Adipose tissue (tissue), 3 donors: ENCODE results near the gene UFSP2. TPM values are rescaled to one million over a fixed set of nuclear protein-coding genes. Genes with fewer than 3 reads are reported as not detected.

Experiments
- H3K27ac ChIP-seq: one replicate; pipeline ENCODE4 v1.5.1; 2013; ENCODE audit warnings: low read depth, low read length
- WGBS, 3 donors: extraction: QIAGEN DNeasy Blood & Tissue Kit; methylation state at CpG; one replicate each; pipeline ENCODE4 v1.1.7; 2013; 5-methylcytosine and 5-hydroxymethylcytosine counted together
- polyA plus RNA-seq, 3 donors: library from polyadenylated mRNA; stranded (reverse); fragments of 200-250 nt; gene quantifications; one replicate each; pipeline ENCODE4 v1.2.3, GENCODE V29; 2013
- donor health status: healthy with polysubstance abuse.
- donor health status: Bipolar disorder and iron deficiency.
- donor health status: healthy.

UFSP2 gene, protein sequence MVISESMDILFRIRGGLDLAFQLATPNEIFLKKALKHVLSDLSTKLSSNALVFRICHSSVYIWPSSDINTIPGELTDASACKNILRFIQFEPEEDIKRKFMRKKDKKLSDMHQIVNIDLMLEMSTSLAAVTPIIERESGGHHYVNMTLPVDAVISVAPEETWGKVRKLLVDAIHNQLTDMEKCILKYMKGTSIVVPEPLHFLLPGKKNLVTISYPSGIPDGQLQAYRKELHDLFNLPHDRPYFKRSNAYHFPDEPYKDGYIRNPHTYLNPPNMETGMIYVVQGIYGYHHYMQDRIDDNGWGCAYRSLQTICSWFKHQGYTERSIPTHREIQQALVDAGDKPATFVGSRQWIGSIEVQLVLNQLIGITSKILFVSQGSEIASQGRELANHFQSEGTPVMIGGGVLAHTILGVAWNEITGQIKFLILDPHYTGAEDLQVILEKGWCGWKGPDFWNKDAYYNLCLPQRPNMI
- polyA plus RNA-seq, result 10 to 100 TPM; 18.2 to 36.2 (median 25.7) TPM

DNA sequence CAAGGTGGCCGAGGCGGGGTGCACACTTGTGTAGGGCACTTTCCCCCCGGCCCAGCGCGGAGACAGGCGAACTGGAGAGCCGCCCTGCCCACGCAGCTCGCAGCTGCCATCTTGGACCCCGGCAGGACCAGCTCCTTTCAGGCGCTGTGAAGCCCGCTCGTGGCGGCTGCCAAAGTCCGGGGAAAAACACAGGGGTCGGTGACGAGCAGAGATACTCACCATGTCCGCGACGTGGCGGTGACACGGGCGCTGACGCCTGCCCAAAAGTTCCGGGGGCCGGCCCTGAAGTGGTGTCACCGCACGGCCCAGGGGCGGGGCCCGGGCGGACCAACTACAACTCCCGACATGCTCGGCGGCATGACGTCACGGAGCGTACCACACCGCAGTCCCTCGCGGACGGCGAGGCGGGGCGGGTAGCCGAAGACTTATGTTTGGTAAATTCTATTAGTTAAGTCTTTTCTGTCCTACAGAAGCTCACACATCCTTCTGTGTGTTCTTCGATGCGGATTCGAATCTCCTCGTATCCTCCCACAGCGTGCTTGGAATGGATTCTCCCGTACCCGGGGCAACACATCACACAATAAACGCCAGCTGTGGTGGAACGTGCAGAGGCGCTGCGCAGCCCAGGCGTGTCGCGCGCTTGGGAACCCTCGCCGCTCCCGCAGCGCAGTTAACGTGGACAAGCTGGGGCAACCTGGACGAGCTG lies at the start of gene UFSP2:
Gene UFSP2 (minus strand): TSS at position 318 of the 706 bp plus-strand sequence. CDS start 96 bp downstream, at position 222.
- peak within 1 kb of the TSS; percentile 9 for H3K27ac ChIP-seq
- WGBS, 3 donors, result 0% methylated on average over 66 of the region's 66 CpGs

DNA sequence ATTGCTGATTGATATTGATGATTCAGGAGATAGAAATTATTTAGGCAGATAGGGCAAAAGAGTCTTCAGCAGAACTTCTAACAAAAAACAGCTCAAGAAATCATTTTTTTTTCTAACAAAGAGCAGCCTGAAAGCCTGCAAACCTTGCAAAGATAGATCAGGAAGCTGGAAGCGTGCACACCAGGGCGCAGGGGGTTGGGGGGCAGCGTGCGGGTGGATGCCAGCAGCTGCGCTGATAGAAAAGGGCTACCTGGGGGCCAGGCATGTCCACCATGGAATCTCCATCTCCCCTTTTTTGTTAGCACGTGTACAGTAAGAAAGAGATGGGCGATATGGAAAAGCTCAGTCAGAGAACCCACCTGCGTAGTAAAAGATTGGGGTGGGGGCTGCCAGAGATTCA lies 47.5 kb upstream of the UFSP2 start:
- WGBS, 3 donors, result 92 to 98% (median 96%) methylated on average over 8 of the region's 8 CpGs
- no peak overlapping the region for H3K27ac ChIP-seq

DNA sequence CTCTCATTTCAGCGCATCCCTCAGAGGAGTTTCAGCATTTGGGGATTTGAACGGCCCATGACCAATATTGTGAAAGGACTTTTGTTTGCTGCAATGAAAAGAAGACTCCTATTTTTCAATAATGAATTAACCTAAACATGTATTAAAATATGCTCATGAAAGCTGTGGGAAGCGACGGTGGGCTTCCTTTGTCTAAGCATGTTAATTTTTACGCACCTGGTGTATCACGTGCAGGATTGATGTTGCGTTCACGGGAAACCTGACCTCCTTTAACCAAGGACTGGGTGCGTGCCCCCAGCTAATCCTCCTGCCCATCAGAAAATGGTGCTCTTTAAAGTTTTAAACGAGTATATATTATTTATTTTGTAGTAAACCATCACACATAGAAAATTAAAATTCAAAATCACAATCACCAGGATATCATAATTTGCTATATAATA lies 46.4 kb upstream of the UFSP2 start:
- no peak overlapping the region for H3K27ac ChIP-seq
- WGBS, 3 donors, result 29 to 55% (median 35%) methylated on average over 10 of the region's 10 CpGs

DNA sequence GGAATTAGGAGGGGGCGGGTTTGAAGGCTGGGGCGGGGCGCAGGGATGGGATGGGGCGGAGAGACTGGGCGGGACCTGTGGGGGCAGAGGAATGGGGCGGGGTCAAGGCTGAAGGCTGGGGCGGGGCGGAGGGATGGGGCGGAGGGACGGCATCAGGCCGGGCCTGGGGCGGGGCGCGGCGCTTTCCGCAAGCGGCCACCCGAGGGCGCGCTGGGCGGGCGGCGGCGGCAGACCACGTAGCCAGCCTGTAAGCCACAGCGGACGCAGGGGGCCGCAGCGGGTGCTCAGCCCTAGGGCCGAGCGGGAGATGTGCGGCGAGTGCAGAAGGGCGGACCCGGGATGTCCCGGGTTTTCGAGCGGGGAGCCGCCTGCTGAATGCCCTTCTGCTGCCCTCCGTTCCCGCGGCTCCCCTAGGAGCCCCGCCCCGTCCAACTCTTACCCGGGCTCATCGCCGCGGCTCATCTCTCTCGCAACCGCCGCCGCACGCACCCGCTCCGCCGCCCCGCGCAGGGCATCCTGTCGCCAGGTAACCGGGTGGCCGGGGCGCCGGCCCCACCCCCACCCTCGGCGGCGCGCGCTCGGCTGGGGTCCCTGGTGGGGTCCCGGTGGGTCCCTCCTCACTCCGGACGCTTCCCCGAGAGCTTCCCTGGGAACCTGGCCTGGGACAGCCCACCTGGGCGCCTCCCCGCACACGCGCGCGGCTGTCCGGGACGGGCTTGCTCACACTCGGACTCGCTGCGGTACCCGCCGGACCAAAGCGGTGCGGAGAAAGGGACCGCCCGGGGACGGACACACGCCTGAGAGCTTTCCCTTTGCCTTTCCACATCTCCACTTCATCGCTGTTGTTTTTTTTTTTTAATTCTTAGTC lies 45.7 kb upstream of the UFSP2 start, which contains the start of gene CCDC110:
Gene CCDC110 (minus strand): TSS at position 499 of the 868 bp plus-strand sequence. CDS start 50 bp downstream, at position 449.
- WGBS, 3 donors, result 0 to 1% (median 1%) methylated on average over 73 to 93 of the region's 93 CpGs

DNA sequence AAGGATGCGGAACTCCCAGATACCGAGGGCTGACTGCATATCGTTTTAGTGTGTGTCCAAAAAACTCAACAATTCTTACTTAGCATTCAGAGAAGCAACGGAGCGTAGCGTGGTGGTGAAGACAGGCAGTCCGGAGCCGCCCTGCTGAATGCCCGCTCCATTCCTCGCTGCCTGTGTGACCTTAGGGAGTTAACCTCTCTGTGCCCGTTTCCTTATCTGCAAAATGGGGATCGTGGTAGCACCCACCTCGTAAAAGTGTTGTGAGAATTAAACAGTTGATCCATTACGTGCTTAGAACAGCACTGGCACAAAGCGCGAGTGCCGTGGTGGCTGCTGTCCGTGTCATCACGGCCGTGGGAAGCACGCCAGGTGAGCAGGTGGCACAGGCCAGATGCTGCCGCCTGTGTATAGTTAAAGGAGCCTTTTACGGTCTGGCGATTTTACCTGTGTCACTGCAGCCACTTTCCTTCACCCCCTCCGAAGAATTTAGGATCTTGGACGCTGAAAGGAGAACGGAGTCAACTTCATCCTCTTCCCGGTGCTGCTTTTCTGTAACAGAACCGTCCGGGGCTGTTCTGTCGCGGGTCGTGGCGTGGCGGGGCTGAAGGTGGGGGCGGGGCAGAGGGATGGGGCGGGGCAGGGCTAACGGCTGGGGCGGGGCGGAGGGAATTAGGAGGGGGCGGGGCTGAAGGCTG lies 44.9 kb upstream of the UFSP2 start:
- H3K27ac ChIP-seq, result no peak overlapping the region
- 3 to 4% (median 3%) methylated on average over 38 to 41 of the region's 41 CpGs for WGBS, 3 donors

More for the DNA sequence above, 45.7 kb upstream of the UFSP2 start, which contains the start of gene CCDC110:
- H3K27ac ChIP-seq, result no peak within 1 kb of the TSS

DNA sequence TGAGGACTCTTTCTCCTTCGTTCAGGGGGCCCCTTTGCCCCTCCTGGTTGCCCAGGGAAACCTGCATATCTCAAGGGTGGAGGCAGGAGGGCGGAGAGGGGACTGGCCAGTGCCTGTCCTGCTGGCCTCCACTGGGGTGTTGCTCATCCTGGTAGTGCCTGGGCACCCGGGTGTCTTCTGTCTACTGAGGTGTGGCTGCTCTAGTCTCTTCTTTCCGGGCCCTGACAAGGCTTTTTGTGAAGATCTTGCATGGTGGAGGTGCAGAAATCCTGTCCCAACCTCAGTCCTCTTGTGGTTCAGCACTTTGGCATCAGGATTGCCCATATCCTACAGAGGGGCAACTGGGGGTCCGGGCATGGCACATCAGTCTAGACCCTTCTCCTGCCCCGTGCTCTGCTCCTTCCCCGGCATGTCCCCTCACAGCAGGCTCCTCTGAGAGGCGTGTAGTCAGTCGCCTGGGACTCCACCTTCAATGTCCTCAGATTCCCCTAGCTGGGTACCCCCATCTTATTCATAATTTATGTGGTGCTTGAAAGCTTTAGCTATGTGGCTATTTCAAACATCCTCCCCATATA lies 43.9 kb upstream of the UFSP2 start:
- no peak overlapping the region for H3K27ac ChIP-seq
- 68 to 80% (median 73%) methylated on average over 9 of the region's 9 CpGs for WGBS, 3 donors

DNA sequence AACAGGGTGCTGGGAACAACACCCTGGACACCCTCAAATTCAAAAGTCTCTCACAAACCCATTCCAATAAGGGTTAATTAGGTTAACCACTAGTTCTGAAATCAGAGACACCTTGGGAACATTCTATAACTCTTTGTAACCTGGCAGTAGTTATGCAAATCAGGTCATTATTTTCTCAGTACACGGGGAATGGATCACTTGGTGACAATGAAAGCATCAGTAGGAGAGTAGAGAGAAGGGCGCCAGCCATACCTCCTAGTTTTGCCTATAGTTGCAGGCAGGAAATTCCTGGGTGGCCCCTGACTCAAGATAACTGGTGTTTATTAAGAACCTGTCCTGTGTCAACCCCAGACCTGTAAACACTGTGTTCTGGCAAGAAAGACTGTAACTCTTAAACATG lies 43.2 kb upstream of the UFSP2 start:
- 77 to 89% (median 81%) methylated on average over 2 of the region's 2 CpGs for WGBS, 3 donors
- H3K27ac ChIP-seq, result no peak overlapping the region

DNA sequence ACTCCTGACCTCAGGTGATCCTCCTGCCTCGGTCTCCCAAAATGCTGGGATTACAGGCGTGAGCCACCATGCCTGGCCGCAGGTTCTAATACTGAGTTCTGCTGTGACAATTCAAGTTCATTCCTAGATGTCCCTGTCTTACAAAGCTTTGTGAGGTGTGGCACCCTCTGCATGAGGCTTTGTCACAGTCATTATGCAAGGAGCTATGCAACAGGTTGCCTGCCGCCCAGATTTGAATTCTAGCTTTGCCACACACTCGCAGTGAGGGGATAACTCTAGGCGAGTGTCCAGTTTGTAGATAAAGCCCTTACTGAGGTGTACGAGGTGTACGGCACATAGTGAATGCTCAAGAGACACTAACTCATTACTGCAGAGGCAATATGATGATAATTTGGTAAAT lies 42.2 kb upstream of the UFSP2 start:
- 86 to 95% (median 91%) methylated on average over 8 of the region's 8 CpGs for WGBS, 3 donors
- H3K27ac ChIP-seq, result no peak overlapping the region

DNA sequence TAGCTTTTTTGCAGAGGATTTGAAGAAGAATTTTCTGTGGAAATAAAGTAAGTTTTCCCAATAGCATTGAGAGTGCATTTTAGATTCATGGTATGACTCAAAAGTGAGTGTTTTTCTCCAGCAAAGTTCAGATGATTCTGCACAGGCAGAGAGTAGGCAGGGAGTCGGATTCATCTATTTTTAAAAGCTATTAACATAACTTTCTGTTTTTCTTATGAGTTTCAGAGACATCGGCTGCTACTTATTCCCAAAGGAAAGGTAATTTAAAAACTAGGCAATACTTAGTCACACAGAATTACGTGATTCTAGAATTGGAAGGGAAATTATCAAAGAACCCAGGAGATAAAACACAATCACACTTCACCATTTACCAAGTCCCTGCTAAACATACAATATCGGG lies 41.3 kb upstream of the UFSP2 start:
- H3K27ac ChIP-seq, result no peak overlapping the region
- 54 to 63% (median 59%) methylated on average over 4 of the region's 4 CpGs for WGBS, 3 donors

DNA sequence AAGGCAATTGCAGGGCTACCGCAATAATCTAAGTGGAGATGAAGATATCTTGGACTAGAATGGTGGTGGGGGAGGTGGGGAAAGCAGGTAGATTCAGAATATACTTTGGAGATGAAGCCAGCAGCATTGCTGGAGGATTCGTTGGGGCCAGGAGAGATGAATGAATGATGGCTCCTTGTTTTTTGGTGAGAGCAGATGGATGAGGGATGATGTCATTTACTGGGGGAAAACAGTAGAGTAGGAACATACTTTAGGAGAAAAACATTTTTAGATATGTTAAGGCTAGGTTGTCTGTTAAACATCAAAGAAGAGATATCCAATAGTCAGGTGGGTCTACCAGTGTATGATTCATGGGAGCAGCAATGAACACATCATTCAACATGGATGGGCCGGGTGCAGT lies 39.9 kb upstream of the UFSP2 start:
- WGBS, 3 donors, result 88 to 91% (median 90%) methylated on average over 3 of the region's 3 CpGs
- no peak overlapping the region for H3K27ac ChIP-seq

DNA sequence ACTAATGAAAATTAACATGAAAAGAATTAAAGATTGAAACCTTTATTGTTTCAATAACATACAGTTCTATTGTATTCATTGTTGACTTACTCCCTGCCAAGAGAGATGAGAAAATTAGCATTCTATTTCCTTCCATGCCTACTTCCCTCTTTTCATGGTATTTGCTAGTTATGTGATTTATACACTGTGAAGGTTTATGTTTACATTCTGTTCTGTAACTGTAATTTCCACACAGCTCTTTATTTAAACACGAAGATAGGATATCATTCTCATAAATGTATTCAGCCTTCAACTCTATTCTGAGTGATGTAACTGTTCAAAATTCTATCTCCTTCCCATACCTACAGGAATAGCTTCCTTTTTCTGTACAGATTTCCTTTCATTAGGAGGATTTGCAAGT lies 39.1 kb upstream of the UFSP2 start:
- no peak overlapping the region for H3K27ac ChIP-seq
- 6 to 25% (median 21%) methylated on average over 1 of the region's 1 CpG for WGBS, 3 donors

DNA sequence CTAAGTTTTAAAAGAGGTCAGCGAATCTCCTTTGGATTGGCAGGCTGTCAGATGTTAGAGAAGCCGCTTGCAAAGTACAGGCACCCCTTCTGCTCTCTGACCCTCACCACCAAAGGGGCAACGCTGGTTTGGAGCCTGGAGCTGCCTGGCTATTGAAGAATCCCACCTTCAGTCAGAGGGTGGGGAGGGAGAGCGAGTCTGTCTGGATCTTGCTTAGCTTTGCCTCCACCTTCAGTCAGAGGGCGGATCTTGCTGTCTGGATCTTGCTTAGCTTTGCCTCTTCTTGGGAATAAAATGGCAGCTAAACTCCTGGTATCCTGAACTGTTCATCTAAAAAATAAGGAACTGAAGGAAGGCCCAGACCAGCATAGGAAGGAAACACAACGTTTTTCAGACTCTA lies 38.4 kb upstream of the UFSP2 start:
- 57 to 78% (median 63%) methylated on average over 6 of the region's 6 CpGs for WGBS, 3 donors
- H3K27ac ChIP-seq, result no peak overlapping the region

DNA sequence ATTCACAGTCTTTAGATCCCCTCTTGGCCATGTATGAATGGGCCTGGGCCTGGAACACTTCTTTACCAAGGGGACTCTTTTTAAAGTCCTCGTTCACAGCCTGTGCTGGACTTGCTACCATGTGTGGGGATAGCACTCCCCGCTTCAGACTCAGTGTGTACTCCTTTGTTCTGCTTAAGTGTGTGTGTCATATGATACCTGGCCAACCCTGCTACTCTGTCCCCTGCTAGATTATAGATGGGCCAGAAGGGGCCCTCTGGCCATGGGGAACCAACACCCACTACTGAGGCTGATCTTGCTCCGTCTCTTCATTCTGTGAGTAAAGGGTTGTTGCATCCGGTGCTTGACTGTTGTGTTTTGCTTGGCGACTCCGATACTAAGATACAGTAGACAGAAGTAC lies 37.8 kb upstream of the UFSP2 start:
- H3K27ac ChIP-seq, result no peak overlapping the region
- 95 to 98% (median 97%) methylated on average over 6 of the region's 6 CpGs for WGBS, 3 donors

DNA sequence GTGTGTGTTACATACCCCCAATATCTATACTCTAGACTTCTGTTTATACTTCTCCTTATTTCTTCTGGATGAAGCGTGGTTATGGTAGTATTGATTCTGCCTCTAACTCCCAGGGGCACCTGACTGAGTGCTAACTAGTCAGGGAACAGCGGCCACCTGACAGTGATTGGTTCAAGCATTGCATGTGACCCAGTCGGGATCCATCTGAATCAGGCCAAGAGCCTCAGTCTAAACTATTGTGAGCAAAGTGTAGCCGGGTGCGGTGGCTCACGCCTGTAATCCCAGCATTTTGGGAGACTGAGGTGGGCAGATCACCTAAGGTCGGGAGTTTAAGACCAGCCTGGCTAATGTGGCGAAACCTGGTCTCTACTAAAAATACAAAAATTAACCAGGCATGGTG lies 35.8 kb upstream of the UFSP2 start:
- WGBS, 3 donors, result 93 to 97% (median 94%) methylated on average over 8 of the region's 8 CpGs
- no peak overlapping the region for H3K27ac ChIP-seq

DNA sequence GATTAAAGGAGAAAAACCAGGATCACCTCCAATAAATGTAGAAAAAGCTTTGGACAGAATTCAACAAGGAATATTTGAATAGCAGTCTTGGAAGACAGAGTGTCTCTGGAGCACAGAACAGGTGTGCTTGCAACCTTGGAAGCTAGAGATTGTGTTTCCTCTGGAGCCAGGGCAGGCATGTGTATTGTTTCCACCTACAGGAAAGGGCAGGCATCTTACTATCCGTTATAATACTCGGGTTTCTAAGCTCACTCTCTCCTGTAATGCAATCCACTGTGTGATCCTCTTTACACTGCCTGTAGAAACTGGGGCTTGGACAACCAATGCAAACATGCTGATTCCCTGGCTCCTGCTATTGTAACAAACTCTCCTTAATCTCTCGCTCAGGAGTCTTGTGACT lies 31.4 kb upstream of the UFSP2 start:
- H3K27ac ChIP-seq, result no peak overlapping the region
- WGBS, 3 donors, result 31 to 53% (median 45%) methylated on average over 3 of the region's 3 CpGs

DNA sequence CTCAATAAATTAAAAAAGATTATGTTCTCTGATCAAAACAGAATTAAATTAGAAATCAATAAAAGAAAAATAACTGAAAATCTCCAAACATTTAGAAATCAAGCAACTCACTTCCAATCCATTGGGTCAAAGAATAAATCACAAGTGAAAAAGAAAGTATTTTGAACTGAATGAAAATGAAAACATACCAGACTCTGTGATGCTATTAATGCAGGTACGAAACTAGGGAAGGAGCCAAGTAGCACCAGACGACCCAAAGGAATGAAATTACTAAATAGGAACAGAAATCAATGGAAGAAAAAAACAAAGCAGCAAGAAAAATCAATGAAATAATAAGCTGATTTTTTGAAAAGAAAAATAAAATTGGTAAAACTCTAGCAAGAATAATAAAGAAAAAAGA lies 30.4 kb upstream of the UFSP2 start:
- 41 to 59% (median 47%) methylated on average over 2 of the region's 2 CpGs for WGBS, 3 donors
- H3K27ac ChIP-seq, result no peak overlapping the region

DNA sequence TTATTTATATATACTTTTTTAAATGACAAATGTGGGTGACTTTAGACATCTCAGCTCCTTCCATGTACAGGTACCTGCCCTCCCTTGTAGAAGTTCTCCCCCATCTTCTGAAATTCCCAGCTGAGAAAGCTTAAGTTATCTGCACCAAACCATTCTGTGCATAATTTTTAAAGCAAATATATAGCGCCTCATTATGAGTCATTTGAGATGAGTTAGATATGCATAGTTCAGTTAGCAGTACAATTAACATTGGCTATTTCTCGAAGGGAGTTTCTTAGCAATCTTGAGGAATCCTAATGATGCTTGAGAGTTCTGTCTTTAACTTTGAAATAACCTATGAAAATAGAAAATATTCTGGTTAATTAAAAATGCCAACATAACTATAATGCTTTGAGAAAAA lies 19.4 kb upstream of the UFSP2 start:
- H3K27ac ChIP-seq, result no peak overlapping the region
- 87 to 96% (median 93%) methylated on average over 2 of the region's 2 CpGs for WGBS, 3 donors

DNA sequence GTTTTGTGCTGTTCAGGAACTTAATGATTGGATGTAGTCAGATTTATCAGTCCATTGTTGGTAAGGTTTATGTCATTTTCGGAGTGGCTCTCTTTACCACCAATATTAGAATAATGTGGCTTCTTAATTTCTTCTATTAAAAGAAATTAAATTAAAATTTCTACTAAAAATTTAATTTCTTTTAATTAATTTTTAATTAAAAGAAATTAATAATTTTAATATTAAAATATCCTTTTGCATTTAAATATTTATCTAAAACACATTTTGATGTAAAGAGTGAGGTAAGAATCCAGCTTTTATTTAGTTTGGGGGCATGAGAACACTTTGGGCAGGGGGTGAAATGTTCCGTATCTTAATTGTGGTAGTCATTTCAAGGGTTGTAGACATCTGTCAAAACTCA lies 15.7 kb upstream of the UFSP2 start:
- H3K27ac ChIP-seq, result no peak overlapping the region
- WGBS, 3 donors, result 94 to 95% (median 94%) methylated on average over 2 of the region's 2 CpGs
